Thoracic aorta (tissue), 2 donors: ENCODE data around the gene ANKRD6. TPM values are rescaled to one million over a fixed set of nuclear protein-coding genes. Genes with fewer than 3 reads are reported as not detected.

ENCODE experiments used
- ATAC-seq: fragments of 150-250 bp; one replicate; pipeline ENCODE4 v1.8.0; 2017; ENCODE audit warnings: low read depth; ENCODE audit not compliant: insufficient number of reproducible peaks, low FRiP score
- DNase-seq: peaks from one replicate; pipeline ENCODE4 v3.0.0-alpha.2; 2020; ENCODE audit warnings: low spot score
- H3K27ac ChIP-seq, 2 donors: fragments of 200-600 bp; sonication (generic); 1 replicate in 1 of 2; 2 replicates in 1 of 2; pipeline ENCODE4 v1.5.1; 2016; ENCODE audit warnings: mild to moderate bottlenecking in 2 of 2, moderate library complexity in 2 of 2
- H3K27me3 ChIP-seq: fragments of 200-600 bp; sonication (generic); replicated peaks from 2 replicates; pipeline ENCODE4 v1.6.0; 2016; ENCODE audit warnings: mild to moderate bottlenecking; ENCODE audit not compliant: insufficient read depth
- H3K36me3 ChIP-seq: fragments of 200-600 bp; sonication (generic); one replicate; pipeline ENCODE4 v1.5.1; 2016
- H3K4me1 ChIP-seq, 2 donors: fragments of 200-600 bp; sonication (generic); 1 replicate in 1 of 2; 2 replicates in 1 of 2; pipeline versions ENCODE4 v1.5.1 to v1.6.0; 2016; ENCODE audit warnings: low read depth in 2 of 2, mild to moderate bottlenecking in 1 of 2; ENCODE audit not compliant: control insufficient read depth in 1 of 2
- H3K4me3 ChIP-seq: fragments of 200-600 bp; sonication (generic); 2 replicates; pipeline ENCODE4 v1.5.1; 2016; ENCODE audit warnings: mild to moderate bottlenecking
- H3K9me3 ChIP-seq: fragments of 200-600 bp; sonication (generic); 2 replicates; pipeline ENCODE4 v1.5.1; 2016
- total RNA-seq, 2 donors: library from RNA; depleted of rRNA; stranded (reverse); fragments of >200 nt; gene quantifications; one replicate each; pipeline versions ENCODE4 v1.1.0 to v1.2.3, GENCODE V29; 2016
- TF ChIP-seq, protein P1 (sequence below): fragments of 200-600 bp; sonication (generic); IDR thresholded peaks from one replicate; pipeline ENCODE4 v1.5.1; 2019; ENCODE audit warnings: antibody characterized with exemption

Gene ANKRD6
- total RNA-seq, 2 donors from 2014 or later = 35.3 to 91.9 TPM

DNA sequence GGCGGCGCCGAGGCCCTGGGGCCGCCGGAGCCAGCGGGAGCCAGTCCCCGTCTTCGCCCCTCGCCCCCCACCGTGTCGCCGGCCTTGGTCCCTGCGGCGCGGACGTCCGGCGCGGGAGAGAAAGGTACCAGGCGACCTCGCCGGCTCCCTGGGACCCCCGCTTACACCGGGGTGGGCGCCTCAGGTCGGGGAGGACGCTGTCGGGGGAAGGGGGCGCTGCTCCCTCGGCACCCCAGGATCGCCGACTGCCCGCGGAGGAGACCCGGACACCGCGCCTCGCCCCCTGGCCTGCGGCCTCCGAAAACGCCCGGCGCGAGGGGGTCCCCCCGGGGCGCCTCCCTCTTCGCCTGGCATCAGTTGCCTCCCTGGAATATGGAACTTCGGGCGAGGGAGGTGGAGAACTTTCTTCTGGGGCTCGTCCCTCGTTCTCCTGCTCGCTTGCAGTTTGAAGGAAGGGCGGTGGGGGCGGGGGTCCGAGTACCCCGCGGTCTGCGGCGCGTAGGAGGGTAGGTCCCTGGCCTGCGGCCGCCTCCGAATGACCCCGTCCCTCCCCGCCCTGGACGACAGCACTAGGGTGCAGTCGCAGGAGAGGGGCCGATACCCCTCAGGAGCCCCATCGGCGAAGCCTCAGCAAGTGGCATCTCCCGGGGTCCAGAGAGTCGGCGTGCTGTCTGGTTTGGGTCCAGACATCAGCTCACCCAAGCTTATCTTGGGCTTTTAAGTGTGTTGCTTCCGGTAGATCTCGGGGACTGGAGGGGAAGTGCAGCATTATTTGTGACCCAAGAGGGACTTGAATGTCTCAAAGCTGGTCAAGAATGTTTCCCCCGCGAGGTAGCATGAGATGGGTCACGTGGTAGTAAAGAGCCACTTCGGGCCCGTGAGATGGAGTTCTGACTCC lies 549 bp downstream of the ANKRD6 start:
- Histone ChIP-seq H3K27me3 (no peaks in the 10 kb centered on the region), H3K4me3 (peak overlapping the region; percentile 93), H3K4me1 (peaks cover 0 to 27% of the 10 kb centered on the region in 2 donors), H3K9me3 (no peaks in the 10 kb centered on the region), H3K36me3 (no peaks in the 10 kb centered on the region), H3K27ac (peak overlapping the region; percentile 24 to 57)
- ATAC-seq (peak; percentile 67), DNase-seq (no peak)
- TF ChIP-seq, protein P1, sequence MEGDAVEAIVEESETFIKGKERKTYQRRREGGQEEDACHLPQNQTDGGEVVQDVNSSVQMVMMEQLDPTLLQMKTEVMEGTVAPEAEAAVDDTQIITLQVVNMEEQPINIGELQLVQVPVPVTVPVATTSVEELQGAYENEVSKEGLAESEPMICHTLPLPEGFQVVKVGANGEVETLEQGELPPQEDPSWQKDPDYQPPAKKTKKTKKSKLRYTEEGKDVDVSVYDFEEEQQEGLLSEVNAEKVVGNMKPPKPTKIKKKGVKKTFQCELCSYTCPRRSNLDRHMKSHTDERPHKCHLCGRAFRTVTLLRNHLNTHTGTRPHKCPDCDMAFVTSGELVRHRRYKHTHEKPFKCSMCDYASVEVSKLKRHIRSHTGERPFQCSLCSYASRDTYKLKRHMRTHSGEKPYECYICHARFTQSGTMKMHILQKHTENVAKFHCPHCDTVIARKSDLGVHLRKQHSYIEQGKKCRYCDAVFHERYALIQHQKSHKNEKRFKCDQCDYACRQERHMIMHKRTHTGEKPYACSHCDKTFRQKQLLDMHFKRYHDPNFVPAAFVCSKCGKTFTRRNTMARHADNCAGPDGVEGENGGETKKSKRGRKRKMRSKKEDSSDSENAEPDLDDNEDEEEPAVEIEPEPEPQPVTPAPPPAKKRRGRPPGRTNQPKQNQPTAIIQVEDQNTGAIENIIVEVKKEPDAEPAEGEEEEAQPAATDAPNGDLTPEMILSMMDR = no peak

DNA sequence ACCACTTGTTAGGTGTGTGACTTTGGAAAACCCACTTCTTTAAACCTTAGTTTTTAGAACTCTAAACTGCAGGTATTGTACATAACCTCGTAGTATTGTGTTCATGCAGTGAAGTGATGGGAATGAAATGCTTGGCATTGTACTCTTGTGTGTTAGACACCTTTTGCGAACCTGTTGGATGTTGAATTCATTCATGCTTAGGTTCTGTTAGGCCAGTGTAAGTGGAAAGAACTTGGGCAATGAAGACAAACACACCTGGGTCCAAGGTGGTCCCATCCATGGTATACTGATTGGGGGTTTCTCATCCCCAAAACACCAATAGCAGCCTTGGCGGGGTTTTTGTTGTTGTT lies 1.2 kb downstream of the ANKRD6 start:
- no peak for ATAC-seq
- TF ChIP-seq, protein P1 = no peak
- no peaks in the 10 kb centered on the region for H3K9me3 ChIP-seq
- peaks cover 0 to 27% of the 10 kb centered on the region in 2 donors for H3K4me1 ChIP-seq
- DNase-seq = no peak
- H3K27me3 ChIP-seq = no peaks in the 10 kb centered on the region
- H3K27ac ChIP-seq = peak overlapping the region; percentile 24 to 57
- H3K4me3 ChIP-seq = peak overlapping the region; percentile 93
- no peaks in the 10 kb centered on the region for H3K36me3 ChIP-seq

DNA sequence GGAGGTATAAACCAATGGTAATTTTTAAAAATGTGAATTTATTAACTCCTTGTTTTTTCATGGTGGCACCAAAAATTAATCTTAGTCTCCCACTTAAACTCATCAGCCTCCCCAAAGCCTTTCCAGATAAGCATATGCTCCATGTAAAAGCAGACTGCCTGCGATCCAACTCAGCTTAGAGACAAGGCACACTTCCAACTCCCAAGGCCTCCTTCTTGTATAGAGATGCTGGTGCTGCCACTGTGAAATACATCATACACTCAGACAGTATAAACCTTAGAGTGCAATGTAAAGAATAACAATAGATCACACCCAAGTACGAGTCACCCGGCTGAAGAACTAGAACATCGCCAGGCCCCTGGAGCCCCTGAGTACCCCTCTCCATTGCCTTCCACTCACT lies 2.0 kb downstream of the ANKRD6 start:
- TF ChIP-seq, protein P1 = no peak
- DNase-seq (no peak), ATAC-seq (no peak)
- Histone ChIP-seq H3K4me3 (no peak overlapping the region), H3K9me3 (no peaks in the 10 kb centered on the region), H3K27ac (no peak overlapping the region), H3K27me3 (no peaks in the 10 kb centered on the region), H3K4me1 (peaks cover 0 to 27% of the 10 kb centered on the region in 2 donors), H3K36me3 (no peaks in the 10 kb centered on the region)

DNA sequence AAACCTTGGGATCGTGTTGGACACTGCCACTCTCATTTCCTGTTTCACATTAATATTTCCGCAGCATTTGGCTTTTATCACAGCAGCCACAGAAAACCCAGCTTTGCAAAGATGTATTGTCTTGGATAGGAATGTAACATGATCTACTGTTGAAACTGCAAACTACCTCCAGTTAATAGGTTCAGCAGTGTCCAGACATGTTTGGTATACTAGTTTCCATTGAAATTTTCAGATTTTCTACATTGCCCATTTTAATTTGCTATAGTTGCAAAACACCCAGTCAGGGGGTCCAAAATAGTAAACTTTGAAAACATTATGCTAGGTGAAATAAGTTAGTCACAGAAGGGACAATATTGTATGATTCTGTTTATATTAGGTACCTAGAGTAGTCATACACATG lies 3.3 kb downstream of the ANKRD6 start:
- H3K4me1 ChIP-seq = peaks cover 0 to 27% of the 10 kb centered on the region in 2 donors
- H3K27me3 ChIP-seq = no peaks in the 10 kb centered on the region
- TF ChIP-seq, protein P1 = no peak
- H3K36me3 ChIP-seq = no peaks in the 10 kb centered on the region
- DNase-seq (no peak), ATAC-seq (no peak)
- no peak overlapping the region for H3K27ac ChIP-seq
- no peaks in the 10 kb centered on the region for H3K9me3 ChIP-seq
- no peak overlapping the region for H3K4me3 ChIP-seq

DNA sequence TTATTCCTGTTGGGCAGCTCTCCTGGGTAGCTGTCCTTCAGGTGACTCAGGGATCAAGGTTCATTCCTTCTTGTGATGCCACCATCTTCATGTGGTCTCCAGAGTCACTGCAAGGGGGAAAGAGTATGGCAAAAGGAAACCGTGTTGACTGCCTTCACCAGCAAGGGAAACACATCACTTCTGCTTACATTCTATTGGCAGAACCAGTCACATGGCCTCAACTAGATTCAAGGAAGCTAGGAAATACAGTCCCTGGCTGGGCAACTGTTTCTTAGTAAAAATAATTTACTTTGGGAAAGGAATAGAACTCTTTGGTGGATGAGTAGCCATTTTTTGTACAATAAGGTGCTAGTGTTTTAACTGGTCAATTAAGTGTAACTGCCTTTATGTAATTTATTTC lies 5.3 kb downstream of the ANKRD6 start:
- peaks cover 0 to 22% of the 10 kb centered on the region in 2 donors for H3K4me1 ChIP-seq
- H3K4me3 ChIP-seq = no peak overlapping the region
- TF ChIP-seq, protein P1 = no peak
- H3K9me3 ChIP-seq = no peaks in the 10 kb centered on the region
- DNase-seq (no peak), ATAC-seq (no peak)
- H3K36me3 ChIP-seq = no peaks in the 10 kb centered on the region
- no peak overlapping the region for H3K27ac ChIP-seq
- H3K27me3 ChIP-seq = no peaks in the 10 kb centered on the region
